Measurements from ENCODE around the gene TENT5C.

The TENT5C gene

GRCh38 chr1:117583247-117583646, 22.6 kb upstream of the TENT5C start:
- Histone ChIP-seq H3K9me3 (ENCODE audit: control insufficient read depth, low read length) (no peaks in the 10 kb centered on the region), H2BK5ac (ENCODE audit: low read depth, low read length, poor library complexity, severe bottlenecking) (no peak overlapping the region)

GRCh38 chr1:117584181-117584580, 21.7 kb upstream of the TENT5C start:
- H3K18ac ChIP-seq (ENCODE audit: low read depth in 1 of 2, low read length in 2 of 2) = no peak overlapping the region
- H2BK12ac ChIP-seq (ENCODE audit: low read length in 2 of 2) = no peak overlapping the region
- H3K4me1 ChIP-seq (ENCODE audit: control insufficient read depth, insufficient read depth, low read depth, low read length) = no peaks in the 10 kb centered on the region
- no peak overlapping the region for H3K4me2 ChIP-seq (ENCODE audit: low read length, poor library complexity, severe bottlenecking)
- H4K8ac ChIP-seq (ENCODE audit: low read length) = no peak overlapping the region
- H2BK120ac ChIP-seq (ENCODE audit: low read depth, low read length) = no peak overlapping the region
- no peaks in the 10 kb centered on the region for H3K36me3 ChIP-seq (ENCODE audit: control insufficient read depth in 1 of 2, insufficient read depth in 2 of 2, low read depth in 1 of 2, low read length in 2 of 2)
- H3K14ac ChIP-seq (ENCODE audit: low read length in 2 of 2) = no peak overlapping the region
- H2BK5ac ChIP-seq (ENCODE audit: low read depth, low read length, poor library complexity, severe bottlenecking) = no peak overlapping the region
- H3K27me3 ChIP-seq (ENCODE audit: control insufficient read depth in 1 of 2, insufficient read depth in 1 of 2, low read length in 2 of 2) = peaks cover 3 to 41% of the 10 kb centered on the region in 2 experiments
- no peak overlapping the region for H2AK5ac ChIP-seq (ENCODE audit: low read length, severe bottlenecking)
- no peak overlapping the region for H3K27ac ChIP-seq (ENCODE audit: low read length, poor library complexity, severe bottlenecking)
- H3K9me3 ChIP-seq (ENCODE audit: control insufficient read depth, low read length) = no peaks in the 10 kb centered on the region
- H3K79me1 ChIP-seq (replicated peaks; ENCODE audit: low read length, poor library complexity, severe bottlenecking) = no peaks in the 10 kb centered on the region
- H3K4me3 ChIP-seq (ENCODE audit: insufficient read depth in 1 of 2, low read depth in 1 of 2, low read length in 2 of 2) = no peak overlapping the region
- H2BK15ac ChIP-seq (ENCODE audit: low read depth, poor library complexity, severe bottlenecking) = no peak overlapping the region
- H3K9ac ChIP-seq (ENCODE audit: low read length) = no peak overlapping the region
- H2AFZ ChIP-seq (ENCODE audit: low read depth, low read length) = no peak overlapping the region
- no peak overlapping the region for H3K4ac ChIP-seq (ENCODE audit: low read depth in 1 of 2, low read length in 2 of 2)
- no peak for DNase-seq
- no peak overlapping the region for H3K23ac ChIP-seq (ENCODE audit: low read length in 2 of 2)
- WGBS = 93% methylated on average over 6 of the region's 6 CpGs
- no peak overlapping the region for H4K91ac ChIP-seq (ENCODE audit: low read length)

More at GRCh38 chr1:117583247-117583646, 22.6 kb upstream of the TENT5C start:
- no peaks in the 10 kb centered on the region for H3K79me1 ChIP-seq (replicated peaks; ENCODE audit: low read length, poor library complexity, severe bottlenecking)
- H4K91ac ChIP-seq (ENCODE audit: low read length) = no peak overlapping the region
- H3K18ac ChIP-seq (ENCODE audit: low read depth in 1 of 2, low read length in 2 of 2) = no peak overlapping the region
- peaks cover 3 to 40% of the 10 kb centered on the region in 2 experiments for H3K27me3 ChIP-seq (ENCODE audit: control insufficient read depth in 1 of 2, insufficient read depth in 1 of 2, low read length in 2 of 2)
- no peak overlapping the region for H3K4me2 ChIP-seq (ENCODE audit: low read length, poor library complexity, severe bottlenecking)
- H3K4ac ChIP-seq (ENCODE audit: low read depth in 1 of 2, low read length in 2 of 2) = no peak overlapping the region
- H3K27ac ChIP-seq (ENCODE audit: low read length, poor library complexity, severe bottlenecking) = no peak overlapping the region
- no peak overlapping the region for H2BK120ac ChIP-seq (ENCODE audit: low read depth, low read length)
- H4K8ac ChIP-seq (ENCODE audit: low read length) = no peak overlapping the region
- no peak overlapping the region for H3K23ac ChIP-seq (ENCODE audit: low read length in 2 of 2)
- no peak overlapping the region for H3K9ac ChIP-seq (ENCODE audit: low read length)
- no peak overlapping the region for H2BK15ac ChIP-seq (ENCODE audit: low read depth, poor library complexity, severe bottlenecking)
- H3K14ac ChIP-seq (ENCODE audit: low read length in 2 of 2) = peak overlapping the region in 1 of 2 experiments; percentile 61
- H3K4me1 ChIP-seq (ENCODE audit: control insufficient read depth, insufficient read depth, low read depth, low read length) = no peaks in the 10 kb centered on the region
- H2BK12ac ChIP-seq (ENCODE audit: low read length in 2 of 2) = no peak overlapping the region
- 82% methylated on average over 5 of the region's 6 CpGs for WGBS
- H2AFZ ChIP-seq (ENCODE audit: low read depth, low read length) = no peak overlapping the region
- no peak overlapping the region for H2AK5ac ChIP-seq (ENCODE audit: low read length, severe bottlenecking)
- H3K36me3 ChIP-seq (ENCODE audit: control insufficient read depth in 1 of 2, insufficient read depth in 2 of 2, low read depth in 1 of 2, low read length in 2 of 2) = no peaks in the 10 kb centered on the region
- no peak overlapping the region for H3K4me3 ChIP-seq (ENCODE audit: insufficient read depth in 1 of 2, low read depth in 1 of 2, low read length in 2 of 2)
- DNase-seq = no peak

GRCh38 chr1:117585086-117585485, 20.8 kb upstream of the TENT5C start:
- Histone ChIP-seq H3K79me1 (replicated peaks; ENCODE audit: low read length, poor library complexity, severe bottlenecking) (no peaks in the 10 kb centered on the region), H2BK15ac (ENCODE audit: low read depth, poor library complexity, severe bottlenecking) (no peak overlapping the region), H3K27me3 (ENCODE audit: control insufficient read depth in 1 of 2, insufficient read depth in 1 of 2, low read length in 2 of 2) (peaks cover 3 to 33% of the 10 kb centered on the region in 2 experiments), H3K4me2 (ENCODE audit: low read length, poor library complexity, severe bottlenecking) (no peak overlapping the region), H2BK12ac (ENCODE audit: low read length in 2 of 2) (no peak overlapping the region), H3K23ac (ENCODE audit: low read length in 2 of 2) (no peak overlapping the region), H3K4me3 (ENCODE audit: insufficient read depth in 1 of 2, low read depth in 1 of 2, low read length in 2 of 2) (no peak overlapping the region), H3K9ac (ENCODE audit: low read length) (no peak overlapping the region), H3K4me1 (ENCODE audit: control insufficient read depth, insufficient read depth, low read depth, low read length) (no peaks in the 10 kb centered on the region), H2BK5ac (ENCODE audit: low read depth, low read length, poor library complexity, severe bottlenecking) (no peak overlapping the region), H3K14ac (ENCODE audit: low read length in 2 of 2) (peak overlapping the region in 1 of 2 experiments; percentile 18), H2AK5ac (ENCODE audit: low read length, severe bottlenecking) (no peak overlapping the region), H2BK120ac (ENCODE audit: low read depth, low read length) (no peak overlapping the region), H3K4ac (ENCODE audit: low read depth in 1 of 2, low read length in 2 of 2) (no peak overlapping the region), H3K27ac (ENCODE audit: low read length, poor library complexity, severe bottlenecking) (no peak overlapping the region), H2AFZ (ENCODE audit: low read depth, low read length) (no peak overlapping the region), H3K18ac (ENCODE audit: low read depth in 1 of 2, low read length in 2 of 2) (no peak overlapping the region), H3K36me3 (ENCODE audit: control insufficient read depth in 1 of 2, insufficient read depth in 2 of 2, low read depth in 1 of 2, low read length in 2 of 2) (no peaks in the 10 kb centered on the region), H4K8ac (ENCODE audit: low read length) (no peak overlapping the region), H3K9me3 (ENCODE audit: control insufficient read depth, low read length) (no peaks in the 10 kb centered on the region), H4K91ac (ENCODE audit: low read length) (no peak overlapping the region)
- WGBS = 87% methylated on average over 8 of the region's 8 CpGs
- DNase-seq = no peak

GRCh38 chr1:117586337-117586736, 19.5 kb upstream of the TENT5C start:
- peaks cover 8 to 23% of the 10 kb centered on the region in 2 experiments for H3K27me3 ChIP-seq (ENCODE audit: control insufficient read depth in 1 of 2, insufficient read depth in 1 of 2, low read length in 2 of 2)
- no peak overlapping the region for H3K27ac ChIP-seq (ENCODE audit: low read length, poor library complexity, severe bottlenecking)
- no peaks in the 10 kb centered on the region for H3K79me1 ChIP-seq (replicated peaks; ENCODE audit: low read length, poor library complexity, severe bottlenecking)
- no peak overlapping the region for H3K4me2 ChIP-seq (ENCODE audit: low read length, poor library complexity, severe bottlenecking)
- H2AK5ac ChIP-seq (ENCODE audit: low read length, severe bottlenecking) = no peak overlapping the region
- no peak overlapping the region for H3K9ac ChIP-seq (ENCODE audit: low read length)
- 100% methylated on average over 1 of the region's 1 CpG for WGBS
- no peak overlapping the region for H2BK15ac ChIP-seq (ENCODE audit: low read depth, poor library complexity, severe bottlenecking)
- no peak overlapping the region for H4K8ac ChIP-seq (ENCODE audit: low read length)
- H3K18ac ChIP-seq (ENCODE audit: low read depth in 1 of 2, low read length in 2 of 2) = no peak overlapping the region
- H2BK12ac ChIP-seq (ENCODE audit: low read length in 2 of 2) = no peak overlapping the region
- H2BK5ac ChIP-seq (ENCODE audit: low read depth, low read length, poor library complexity, severe bottlenecking) = no peak overlapping the region
- no peaks in the 10 kb centered on the region for H3K9me3 ChIP-seq (ENCODE audit: control insufficient read depth, low read length)
- DNase-seq = no peak
- peaks cover 3% of the 10 kb centered on the region for H3K4me1 ChIP-seq (ENCODE audit: control insufficient read depth, insufficient read depth, low read depth, low read length)
- no peak overlapping the region for H2AFZ ChIP-seq (ENCODE audit: low read depth, low read length)
- H3K36me3 ChIP-seq (ENCODE audit: control insufficient read depth in 1 of 2, insufficient read depth in 2 of 2, low read depth in 1 of 2, low read length in 2 of 2) = no peaks in the 10 kb centered on the region
- no peak overlapping the region for H4K91ac ChIP-seq (ENCODE audit: low read length)
- H2BK120ac ChIP-seq (ENCODE audit: low read depth, low read length) = no peak overlapping the region
- no peak overlapping the region for H3K23ac ChIP-seq (ENCODE audit: low read length in 2 of 2)
- no peak overlapping the region for H3K4ac ChIP-seq (ENCODE audit: low read depth in 1 of 2, low read length in 2 of 2)
- H3K4me3 ChIP-seq (ENCODE audit: insufficient read depth in 1 of 2, low read depth in 1 of 2, low read length in 2 of 2) = no peak overlapping the region
- H3K14ac ChIP-seq (ENCODE audit: low read length in 2 of 2) = no peak overlapping the region

All from mesenchymal stem cell (in vitro differentiated cells and primary cell).